NCI-H345 treated with DMSO at 0.1 percent for 48 hours (cell line): ENCODE measurements around the gene CD52.
"Not testable (repeated sequence)": the region's sequence is repeated elsewhere in the genome, so short reads cannot be mapped to it uniquely, and the experiment has no call there.

Source experiments
- DNase-seq: peaks from one replicate; lab custom pipeline; 2025; ENCODE audit not compliant: unreplicated experiment; lab: John Stamatoyannopoulos, UW

Gene CD52

DNA sequence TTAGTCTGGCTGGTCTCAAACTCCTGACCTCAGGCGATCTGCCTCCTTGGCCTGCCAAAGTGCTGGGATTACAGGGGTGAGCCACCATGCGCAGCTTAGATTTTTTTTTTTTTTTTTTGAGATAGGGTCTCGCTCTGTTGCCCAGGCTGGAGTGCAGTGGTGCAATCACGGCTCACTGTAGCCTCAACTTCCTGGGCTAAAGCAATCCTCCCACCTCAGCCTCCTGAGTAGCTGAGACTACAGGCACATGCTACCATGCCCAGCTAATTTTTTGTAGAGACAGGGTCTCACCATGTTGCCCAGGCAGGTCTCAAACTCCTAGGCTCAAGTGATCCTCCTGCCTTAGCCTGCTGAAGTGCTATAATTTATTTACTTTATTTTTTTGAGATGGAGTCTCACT lies 11.6 kb downstream of the CD52 start:
- DNase-seq, result not testable (repeated sequence)

GRCh38 chr1:26330276-26330675 lies 12.5 kb downstream of the CD52 start:
- DNase-seq, result no peak

DNA sequence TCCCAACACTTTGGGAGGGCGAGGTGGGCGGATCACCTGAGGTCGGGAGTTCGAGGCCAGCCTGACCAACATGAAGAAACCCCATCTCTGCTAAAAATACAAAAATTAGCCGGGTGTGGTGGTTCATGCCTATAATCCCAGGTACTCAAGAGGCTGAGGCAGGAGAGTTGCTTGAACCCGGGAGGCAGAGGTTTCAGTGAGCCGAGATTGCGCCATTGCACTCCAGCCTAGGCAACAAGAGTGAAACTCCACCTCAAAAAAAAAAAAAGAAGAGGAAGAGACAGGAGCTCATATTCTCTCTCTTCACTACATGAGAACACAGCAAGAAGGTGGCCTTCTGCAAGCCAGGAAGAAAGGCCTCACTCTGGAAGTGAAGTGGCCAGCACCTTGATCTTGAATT lies 15.6 kb downstream of the CD52 start:
- not testable (repeated sequence) for DNase-seq

GRCh38 chr1:26335774-26336476 lies 18.2 kb downstream of the CD52 start:
- peak; percentile 39 for DNase-seq

- DNase-seq, result peak; percentile 79
Observed at GRCh38 chr1:26336477-26337205, 18.9 kb downstream of the CD52 start.

DNA sequence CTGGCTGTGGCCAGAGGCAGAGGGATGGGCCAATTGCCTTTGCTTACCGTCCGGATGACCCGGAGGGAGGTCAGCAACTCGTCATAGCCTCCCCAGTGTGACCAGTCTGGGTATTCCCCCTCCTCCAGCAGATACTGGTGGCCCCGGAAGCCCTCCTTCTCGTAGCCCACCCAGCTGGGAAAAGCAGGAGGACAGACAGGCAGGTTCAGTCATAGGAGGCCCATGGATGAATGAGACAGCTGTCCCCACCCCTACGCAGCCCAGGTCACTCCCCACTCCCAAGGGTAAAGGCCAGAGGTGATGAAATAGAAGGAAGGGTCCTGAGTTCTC lies 19.4 kb downstream of the CD52 start:
- DNase-seq, result no peak

GRCh38 chr1:26337625-26338024 lies 19.9 kb downstream of the CD52 start:
- DNase-seq, result no peak

- DNase-seq, result no peak
Observed at GRCh38 chr1:26338670-26339069, 20.9 kb downstream of the CD52 start.

DNA sequence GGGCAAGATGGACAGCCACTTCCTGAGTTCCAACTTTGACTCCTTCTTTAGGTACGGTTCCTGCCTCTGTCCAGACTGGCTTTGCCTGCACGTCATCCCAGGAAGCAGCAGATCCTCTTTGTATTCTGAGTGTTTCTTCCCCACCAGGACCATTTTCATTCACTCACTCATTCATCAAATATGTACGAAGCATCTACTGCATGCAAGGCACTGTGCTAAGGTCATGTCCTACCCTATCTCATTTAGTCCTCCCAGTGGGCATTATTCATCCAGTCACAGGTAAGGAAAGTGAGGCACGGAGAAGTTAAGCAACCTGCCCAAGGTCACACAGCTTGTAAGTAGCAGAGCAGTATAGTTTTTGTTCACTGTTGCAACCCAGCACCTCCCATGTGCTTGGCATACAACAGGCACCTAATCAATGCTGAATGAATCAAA lies 22.3 kb downstream of the CD52 start:
- no peak for DNase-seq

DNA sequence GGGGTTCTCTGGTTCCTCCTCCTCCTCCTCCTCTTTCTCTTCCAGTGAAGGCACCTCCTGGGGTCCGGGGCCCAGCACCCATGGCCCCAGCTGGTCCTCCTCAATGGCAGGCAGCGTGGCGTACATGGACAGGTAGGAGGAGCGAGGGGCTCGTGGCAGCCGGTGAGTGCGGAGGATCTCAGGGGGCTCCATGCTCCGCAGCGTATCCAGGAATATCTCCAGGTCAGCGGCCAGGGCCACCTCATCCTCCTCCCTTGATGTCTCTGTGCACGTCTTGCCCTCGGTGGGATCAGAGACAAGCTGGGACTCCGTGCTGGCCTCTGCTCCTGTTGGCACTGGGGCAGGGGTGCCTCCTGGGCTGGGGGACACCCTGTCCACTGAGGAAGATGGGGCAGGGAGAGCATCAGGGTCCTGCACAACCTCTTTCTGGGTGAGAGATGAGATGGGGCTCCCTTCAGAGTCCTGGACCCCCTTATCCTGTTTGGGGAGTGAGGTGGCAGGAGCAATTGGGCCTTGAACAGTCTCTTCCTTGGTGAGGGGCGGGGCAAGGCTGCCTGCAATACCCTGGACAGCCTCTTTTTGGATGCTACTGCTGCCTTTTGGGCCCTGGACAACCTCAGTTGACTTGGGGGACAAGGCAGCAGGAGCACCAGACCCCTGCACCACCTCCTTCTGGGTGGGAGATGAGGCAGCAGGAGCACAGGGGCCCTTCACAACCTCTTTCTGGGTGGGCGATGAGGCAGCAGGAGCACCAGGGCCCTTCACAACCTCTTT lies 26.6 kb downstream of the CD52 start:
- DNase-seq, result no peak

DNA sequence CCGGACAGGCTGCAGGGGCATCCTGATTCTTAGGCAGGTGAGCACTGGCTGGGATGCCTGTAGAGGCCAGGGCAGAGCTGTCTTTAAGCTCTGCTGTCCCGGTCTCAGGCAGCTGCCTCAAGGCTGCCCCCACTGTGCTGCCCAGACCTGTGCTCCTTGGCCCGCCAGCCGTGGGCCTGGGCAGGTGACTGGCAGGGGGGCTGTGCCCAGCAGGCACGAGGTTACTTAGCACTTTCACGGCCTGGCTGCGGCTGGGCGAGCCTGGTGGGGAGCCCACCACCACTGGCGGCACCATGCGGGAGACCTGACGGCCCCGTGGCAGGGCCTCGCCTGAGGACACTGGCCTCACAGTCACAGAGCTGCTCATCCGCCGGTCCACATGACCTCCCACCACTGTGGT lies 28.0 kb downstream of the CD52 start:
- no peak for DNase-seq

GRCh38 chr1:26346274-26347033 lies 28.7 kb downstream of the CD52 start:
- DNase-seq, result no peak

DNA sequence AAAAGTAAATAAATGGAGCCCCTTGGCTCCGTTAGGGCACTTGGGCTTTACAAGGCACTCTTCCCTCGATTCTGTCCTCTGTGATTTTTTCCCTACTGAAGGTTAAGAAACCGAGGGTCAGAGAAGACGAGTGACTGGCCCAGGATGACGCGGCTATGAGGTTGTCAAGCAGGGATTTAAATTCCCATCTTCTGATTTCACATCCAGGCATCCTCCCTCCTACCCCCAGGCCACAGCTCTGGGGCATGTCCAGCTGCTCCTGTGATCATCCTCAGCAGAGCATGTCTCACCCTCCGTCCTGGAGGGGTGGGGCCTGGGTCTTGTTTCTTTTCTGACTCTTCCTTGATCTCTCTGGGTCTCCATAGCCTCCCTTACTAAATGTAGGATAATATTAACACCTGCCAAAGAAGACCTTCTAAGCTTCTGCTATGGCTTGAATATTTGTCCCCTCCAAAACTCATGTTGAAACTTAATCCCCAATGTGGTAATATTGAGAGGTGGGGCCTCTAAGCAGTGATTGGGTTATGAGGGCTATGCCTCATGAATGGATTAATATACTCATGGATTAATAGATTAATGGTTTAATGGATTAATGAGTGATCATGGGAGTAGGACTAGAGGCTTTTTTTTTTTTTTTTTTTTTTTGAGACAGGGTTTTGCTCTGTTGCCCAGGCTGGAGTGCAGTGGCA lies 31.6 kb downstream of the CD52 start:
- no peak for DNase-seq

GRCh38 chr1:26349877-26350244 lies 32.1 kb downstream of the CD52 start:
- DNase-seq, result no peak

- no peak for DNase-seq
Observed at GRCh38 chr1:26350343-26350700, 32.6 kb downstream of the CD52 start.

DNA sequence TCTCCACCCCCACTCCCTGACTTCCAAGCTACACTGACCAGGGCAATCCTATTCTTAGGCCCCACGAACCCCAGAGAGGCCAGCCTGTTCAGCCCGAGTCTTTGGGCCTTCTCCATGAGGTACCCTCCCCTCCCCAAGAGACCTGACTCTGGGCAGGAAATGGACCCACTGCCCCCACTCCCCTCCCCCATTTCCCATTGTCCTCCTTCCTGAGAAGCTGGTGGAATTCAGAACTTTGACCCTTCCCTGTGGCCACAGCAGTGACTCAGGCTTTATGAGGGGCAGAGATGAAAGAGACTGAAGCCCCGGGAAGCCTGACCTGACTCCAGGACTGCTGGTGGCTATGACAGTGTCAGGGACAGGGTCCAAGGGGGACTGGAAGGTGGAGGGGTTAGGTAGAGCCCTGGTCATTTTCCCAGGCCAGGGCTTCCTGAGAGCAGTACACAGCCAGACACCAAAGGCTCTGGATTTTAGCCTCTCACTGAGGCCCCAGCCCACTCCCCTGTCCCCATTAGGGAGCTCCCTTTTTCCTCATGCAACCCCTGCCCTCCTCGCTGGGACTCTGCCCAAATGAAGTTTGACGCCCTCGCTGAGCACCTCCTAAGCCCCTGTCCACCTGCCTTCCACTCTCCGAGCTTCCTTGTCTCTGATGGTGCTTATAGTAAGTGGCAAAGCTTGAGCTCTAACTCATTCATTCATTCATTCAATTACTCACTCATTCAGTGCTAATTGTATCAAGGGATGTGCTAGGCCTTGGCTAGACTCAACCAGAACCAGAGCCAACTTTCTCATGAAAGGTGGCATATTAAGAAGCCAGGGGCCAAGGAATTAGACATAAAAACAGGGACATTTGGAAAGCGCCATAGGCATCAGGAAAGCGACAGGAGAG lies 33.2 kb downstream of the CD52 start:
- no peak for DNase-seq

- no peak for DNase-seq
Observed at GRCh38 chr1:26351590-26352337, 34.0 kb downstream of the CD52 start.

- no peak for DNase-seq
Observed at GRCh38 chr1:26352338-26352679, 34.6 kb downstream of the CD52 start.

DNA sequence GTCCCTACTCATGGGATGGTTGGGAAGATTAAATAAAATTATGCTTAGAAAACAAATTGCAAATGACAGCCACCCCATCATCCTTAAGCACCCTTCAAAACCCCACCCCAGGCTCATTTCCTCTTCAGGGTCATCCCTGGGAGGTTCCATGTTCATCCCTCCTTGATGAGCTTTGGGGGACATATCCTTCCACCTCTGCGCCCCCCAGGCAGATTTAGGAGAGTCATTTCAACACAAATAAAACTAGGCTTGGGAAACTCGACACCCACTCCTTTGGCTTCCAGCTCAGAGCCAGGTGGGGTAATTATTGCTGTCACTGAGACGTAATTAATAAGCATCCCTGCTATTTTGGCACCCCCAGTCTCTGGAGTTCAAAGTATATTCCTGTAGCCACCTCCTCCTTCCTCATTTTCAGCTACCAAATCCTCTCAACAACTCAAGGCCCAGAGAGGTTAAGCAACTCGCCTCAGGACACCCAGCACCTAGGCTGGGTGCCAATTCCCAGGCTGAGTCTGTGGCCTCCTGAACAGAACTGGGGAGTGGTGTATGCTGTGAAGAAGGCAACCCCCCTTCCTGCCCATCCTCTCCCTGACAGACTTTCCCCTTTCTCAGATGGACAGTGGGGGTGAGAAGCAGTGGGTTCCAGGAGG lies 35.6 kb downstream of the CD52 start:
- no peak for DNase-seq
